Tibial artery (tissue), 4 donors: ENCODE data around the gene PTPRG.

Experiments used
- DNase-seq, 2 donors: peaks; one replicate each; pipeline ENCODE4 v3.0.0-alpha.2; 2019
- H3K27ac ChIP-seq, 2 donors: fragments of 200-600 bp; sonication (generic) in 1 of 2; 1 replicate in 1 of 2; 2 replicates in 1 of 2; pipeline ENCODE4 v1.5.1; 2018 to 2019; ENCODE audit warnings: mild to moderate bottlenecking in 1 of 2
- H3K27me3 ChIP-seq, 2 donors: fragments of 200-600 bp; sonication (generic) in 1 of 2; one replicate each; pipeline versions ENCODE4 v1.5.1 to v1.6.0; 2016 to 2019
- H3K36me3 ChIP-seq, 3 donors: fragments of 200-600 bp; sonication (generic) in 2 of 3; one replicate each; pipeline ENCODE4 v1.5.1; 2016 to 2019; ENCODE audit warnings: mild to moderate bottlenecking in 2 of 3
- H3K4me1 ChIP-seq, 4 donors: fragments of 200-600 bp; sonication (generic) in 2 of 4; 1 replicate in 3 of 4; 2 replicates in 1 of 4; pipeline ENCODE4 v1.5.1; 2016 to 2019
- H3K4me3 ChIP-seq, 2 donors: fragments of 200-600 bp; sonication (generic) in 1 of 2; 1 replicate in 1 of 2; 2 replicates in 1 of 2; pipeline ENCODE4 v1.5.1; 2018 to 2019; ENCODE audit warnings: mild to moderate bottlenecking in 2 of 2
- H3K9me3 ChIP-seq, 3 donors: fragments of 200-600 bp; sonication (generic) in 1 of 3; one replicate each; pipeline ENCODE4 v1.5.1; 2016 to 2019
- CTCF ChIP-seq, 2 experiments: fragments of 200-600 bp in 1 of 2; fragments of 450-650 bp in 1 of 2; IDR thresholded peaks; one replicate each; pipeline ENCODE4 v1.5.1; 2017 to 2019; ENCODE audit warnings: antibody characterized with exemption in 2 of 2, mild to moderate bottlenecking in 1 of 2, moderate library complexity in 1 of 2
- intact Hi-C: fragments of 100-400 bp; cut with DNase I; formaldehyde crosslinking; loops from one replicate; pipeline ENCODE4 v1.15.0; 2023; ENCODE audit warnings: low total_unique reads

PTPRG gene

GRCh38 chr3:62319570-62320243, 758.3 kb downstream of the PTPRG start:
- Histone ChIP-seq H3K4me3 (peak overlapping the region; percentile 56 to 64), H3K9me3 (no peaks in the 10 kb centered on the region), H3K27ac (no peak overlapping the region), H3K36me3 (peaks cover 0 to 5% (median 0%) of the 10 kb centered on the region in 3 donors), H3K4me1 (peaks cover 0 to 10% (median 4%) of the 10 kb centered on the region in 4 donors), H3K27me3 (no peaks in the 10 kb centered on the region)
- no peak for DNase-seq
- TF ChIP-seq CTCF (IDR thresholded peaks at IDR 0.05) = no peak
- intact Hi-C loops = no loop called here

- H3K27me3 ChIP-seq = no peaks in the 10 kb centered on the region
- H3K4me3 ChIP-seq = no peak overlapping the region
- no peak for DNase-seq
- H3K27ac ChIP-seq = no peak overlapping the region
- no peak for TF ChIP-seq CTCF (IDR thresholded peaks at IDR 0.05)
- intact Hi-C loops = no loop called here
- peaks cover 0 to 5% (median 0%) of the 10 kb centered on the region in 3 donors for H3K36me3 ChIP-seq
- H3K9me3 ChIP-seq = no peaks in the 10 kb centered on the region
- H3K4me1 ChIP-seq = peaks cover 0 to 9% (median 4%) of the 10 kb centered on the region in 4 donors
Measured at GRCh38 chr3:62323241-62323640, 761.9 kb downstream of the PTPRG start.

- Histone ChIP-seq H3K4me3 (no peak overlapping the region), H3K36me3 (peaks cover 0 to 5% (median 0%) of the 10 kb centered on the region in 3 donors), H3K9me3 (no peaks in the 10 kb centered on the region)
Measured at GRCh38 chr3:62325896-62326295, 764.5 kb downstream of the PTPRG start.

GRCh38 chr3:62329971-62330370, 768.6 kb downstream of the PTPRG start:
- H3K27me3 ChIP-seq = no peaks in the 10 kb centered on the region
- no peak overlapping the region for H3K4me3 ChIP-seq
- H3K27ac ChIP-seq = no peak overlapping the region
- no peak for DNase-seq
- H3K4me1 ChIP-seq = no peaks in the 10 kb centered on the region
- H3K9me3 ChIP-seq = no peaks in the 10 kb centered on the region
- TF ChIP-seq CTCF (IDR thresholded peaks at IDR 0.05) = no peak
- H3K36me3 ChIP-seq = no peaks in the 10 kb centered on the region
- intact Hi-C loops = no loop called here

More at GRCh38 chr3:62325896-62326295, 764.5 kb downstream of the PTPRG start:
- no peak for TF ChIP-seq CTCF (IDR thresholded peaks at IDR 0.05)
- no peaks in the 10 kb centered on the region for H3K27me3 ChIP-seq
- DNase-seq = no peak
- no peak overlapping the region for H3K27ac ChIP-seq
- H3K4me1 ChIP-seq = no peaks in the 10 kb centered on the region
- intact Hi-C loops = no loop called here

- no peaks in the 10 kb centered on the region for H3K36me3 ChIP-seq
- no peak overlapping the region for H3K27ac ChIP-seq
Measured at GRCh38 chr3:62332017-62332416, 770.6 kb downstream of the PTPRG start.

More at GRCh38 chr3:62332017-62332416, 770.6 kb downstream of the PTPRG start:
- no peak for DNase-seq
- Histone ChIP-seq H3K4me3 (no peak overlapping the region), H3K9me3 (no peaks in the 10 kb centered on the region), H3K27me3 (no peaks in the 10 kb centered on the region), H3K4me1 (no peaks in the 10 kb centered on the region)
- TF ChIP-seq CTCF (IDR thresholded peaks at IDR 0.05) = no peak
- intact Hi-C loops = no loop called here
